Neural progenitor cell (in vitro differentiated cells): ENCODE data around the gene UNCX.

Source experiments
- EZH2 ChIP-seq: fragments of 200-600 bp; sonication (generic); IDR thresholded peaks from 2 replicates; pipeline ENCODE4 v1.6.1; 2017; ENCODE audit warnings: antibody characterized with exemption, mild to moderate bottlenecking, moderate library complexity
- TF ChIP-seq, protein P1 (sequence below): fragments of 200-600 bp; sonication (generic); IDR thresholded peaks from 2 replicates; pipeline ENCODE4 v1.5.1; 2017; ENCODE audit warnings: antibody characterized with exemption, mild to moderate bottlenecking

DNA sequence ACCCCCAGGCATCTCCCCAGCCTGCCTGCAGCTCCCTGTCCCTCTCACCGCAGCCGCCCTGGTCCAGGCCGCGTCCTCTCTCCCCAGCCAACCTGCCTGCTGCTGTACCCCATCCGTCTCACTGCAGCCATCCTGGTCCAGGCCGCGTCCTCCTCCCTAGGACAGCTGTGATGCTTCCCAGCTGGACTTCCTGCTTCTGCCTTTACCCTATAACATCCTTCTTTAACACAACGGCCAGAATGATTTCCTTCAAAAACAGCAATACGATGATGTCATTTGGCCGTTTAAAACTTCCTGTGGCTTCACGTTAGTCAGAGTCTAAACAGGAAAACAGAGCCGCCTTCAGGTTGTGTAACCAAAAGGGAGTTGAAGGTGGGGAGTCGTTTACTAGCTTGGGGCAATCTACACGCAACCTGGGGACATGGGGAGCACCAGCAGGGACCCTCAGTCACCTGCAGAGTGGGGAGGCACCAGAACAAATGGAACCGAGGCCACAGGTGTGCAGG is 40.4 kb upstream of the UNCX start:
- TF ChIP-seq, protein P1, sequence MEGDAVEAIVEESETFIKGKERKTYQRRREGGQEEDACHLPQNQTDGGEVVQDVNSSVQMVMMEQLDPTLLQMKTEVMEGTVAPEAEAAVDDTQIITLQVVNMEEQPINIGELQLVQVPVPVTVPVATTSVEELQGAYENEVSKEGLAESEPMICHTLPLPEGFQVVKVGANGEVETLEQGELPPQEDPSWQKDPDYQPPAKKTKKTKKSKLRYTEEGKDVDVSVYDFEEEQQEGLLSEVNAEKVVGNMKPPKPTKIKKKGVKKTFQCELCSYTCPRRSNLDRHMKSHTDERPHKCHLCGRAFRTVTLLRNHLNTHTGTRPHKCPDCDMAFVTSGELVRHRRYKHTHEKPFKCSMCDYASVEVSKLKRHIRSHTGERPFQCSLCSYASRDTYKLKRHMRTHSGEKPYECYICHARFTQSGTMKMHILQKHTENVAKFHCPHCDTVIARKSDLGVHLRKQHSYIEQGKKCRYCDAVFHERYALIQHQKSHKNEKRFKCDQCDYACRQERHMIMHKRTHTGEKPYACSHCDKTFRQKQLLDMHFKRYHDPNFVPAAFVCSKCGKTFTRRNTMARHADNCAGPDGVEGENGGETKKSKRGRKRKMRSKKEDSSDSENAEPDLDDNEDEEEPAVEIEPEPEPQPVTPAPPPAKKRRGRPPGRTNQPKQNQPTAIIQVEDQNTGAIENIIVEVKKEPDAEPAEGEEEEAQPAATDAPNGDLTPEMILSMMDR: no peak
- no peak for TF ChIP-seq EZH2
